ENCODE data around the gene SNX18. TPM values are rescaled to one million over a fixed set of nuclear protein-coding genes. Genes with fewer than 3 reads are reported as not detected.

SNX18 gene
- total RNA-seq, 2 donors from 2014 or later, result 3.8 to 4.6 TPM

- no peak for DNase-seq (ENCODE audit: low spot score in 2 of 2)
- ATAC-seq, result no peak
Observed at GRCh38 chr5:54551926-54552325, 34.4 kb downstream of the SNX18 start.

DNA sequence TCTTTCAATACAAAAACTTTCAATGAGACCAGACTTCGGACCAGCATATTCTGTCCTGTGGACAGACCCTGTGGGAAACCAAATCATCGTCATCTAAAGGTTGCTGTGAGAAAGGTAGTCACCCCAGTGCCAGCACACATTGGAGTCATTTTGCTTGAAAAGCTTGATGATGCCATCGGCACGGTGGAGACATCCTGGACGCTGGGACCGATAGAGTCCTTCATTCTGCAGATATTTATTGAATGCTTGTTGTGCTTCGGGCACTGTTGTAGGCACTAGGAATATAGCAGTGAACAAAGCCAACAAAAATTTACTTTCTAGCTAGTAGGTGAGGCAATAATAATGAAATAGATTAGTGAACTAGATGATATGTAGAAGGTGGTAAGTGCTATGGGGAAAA is 34.9 kb downstream of the SNX18 start:
- DNase-seq (ENCODE audit: low spot score in 2 of 2) (no peak), ATAC-seq (no peak)
- peaks cover 0 to 8% of the 10 kb centered on the region in 2 donors for H3K36me3 Mint-ChIP-seq
- no peaks in the 10 kb centered on the region for H3K9me3 Mint-ChIP-seq
- no peak overlapping the region for H3K27ac Mint-ChIP-seq

More at GRCh38 chr5:54551926-54552325, 34.4 kb downstream of the SNX18 start:
- H3K9me3 Mint-ChIP-seq, result no peaks in the 10 kb centered on the region
- H3K36me3 Mint-ChIP-seq, result peaks cover 0 to 8% of the 10 kb centered on the region in 2 donors
- no peak overlapping the region for H3K27ac Mint-ChIP-seq

- Mint-ChIP-seq H3K27ac (no peak overlapping the region), H3K9me3 (no peaks in the 10 kb centered on the region), H3K36me3 (peaks cover 0 to 8% of the 10 kb centered on the region in 2 donors)
- DNase-seq (ENCODE audit: low spot score in 2 of 2) (no peak), ATAC-seq (no peak)
Observed at GRCh38 chr5:54553659-54554207, 36.2 kb downstream of the SNX18 start.

DNA sequence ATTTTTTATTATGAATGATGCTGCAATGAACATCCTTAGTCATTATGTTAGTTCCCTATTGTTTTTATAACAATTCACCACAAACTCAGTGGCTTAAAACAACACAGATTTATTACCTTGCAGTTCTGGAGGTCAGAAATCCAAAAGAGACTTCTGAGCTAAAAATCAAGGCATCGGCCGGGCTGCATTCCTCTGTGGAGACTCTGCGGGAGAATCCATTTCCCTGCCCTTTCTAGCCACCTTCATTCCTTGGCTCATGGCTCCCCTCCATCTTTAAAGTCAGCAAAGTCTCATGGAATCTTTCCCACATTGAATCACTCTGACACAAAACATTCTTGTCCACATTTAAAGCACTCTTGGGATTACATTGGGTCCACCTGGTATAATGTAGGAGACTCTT is 38.6 kb downstream of the SNX18 start:
- DNase-seq (ENCODE audit: low spot score in 2 of 2), result no peak
- ATAC-seq, result no peak
- Mint-ChIP-seq H3K9me3 (no peaks in the 10 kb centered on the region), H3K36me3 (peaks cover 0 to 8% of the 10 kb centered on the region in 2 donors), H3K27ac (no peak overlapping the region)

- no peaks in the 10 kb centered on the region for H3K36me3 Mint-ChIP-seq
- H3K27ac Mint-ChIP-seq, result no peak overlapping the region
- ATAC-seq (no peak), DNase-seq (ENCODE audit: low spot score in 2 of 2) (no peak)
- no peaks in the 10 kb centered on the region for H3K9me3 Mint-ChIP-seq
Observed at GRCh38 chr5:54558362-54558761, 40.8 kb downstream of the SNX18 start.

GRCh38 chr5:54561651-54562050 is 44.1 kb downstream of the SNX18 start:
- H3K27ac Mint-ChIP-seq, result no peak overlapping the region
- no peaks in the 10 kb centered on the region for H3K36me3 Mint-ChIP-seq
- DNase-seq (ENCODE audit: low spot score in 2 of 2), result no peak
- H3K9me3 Mint-ChIP-seq, result no peaks in the 10 kb centered on the region
- ATAC-seq, result no peak

- H3K36me3 Mint-ChIP-seq, result no peaks in the 10 kb centered on the region
- ATAC-seq, result no peak
- no peak for DNase-seq (ENCODE audit: low spot score in 2 of 2)
- H3K9me3 Mint-ChIP-seq, result peaks cover 0 to 5% of the 10 kb centered on the region in 2 donors
- no peak overlapping the region for H3K27ac Mint-ChIP-seq
Observed at GRCh38 chr5:54563083-54563761, 45.7 kb downstream of the SNX18 start.

GRCh38 chr5:54567996-54568395 is 50.4 kb downstream of the SNX18 start:
- Mint-ChIP-seq H3K27ac (no peak overlapping the region), H3K9me3 (peaks cover 0 to 5% of the 10 kb centered on the region in 2 donors), H3K36me3 (no peaks in the 10 kb centered on the region)
- ATAC-seq, result no peak
- no peak for DNase-seq (ENCODE audit: low spot score in 2 of 2)

GRCh38 chr5:54570916-54571315 is 53.4 kb downstream of the SNX18 start:
- DNase-seq (ENCODE audit: low spot score in 2 of 2) (no peak), ATAC-seq (no peak)
- H3K9me3 Mint-ChIP-seq, result peaks cover 0 to 5% of the 10 kb centered on the region in 2 donors
- no peaks in the 10 kb centered on the region for H3K36me3 Mint-ChIP-seq
- no peak overlapping the region for H3K27ac Mint-ChIP-seq

- ATAC-seq, result no peak
- H3K9me3 Mint-ChIP-seq, result peaks cover 0 to 5% of the 10 kb centered on the region in 2 donors
- H3K27ac Mint-ChIP-seq, result no peak overlapping the region
- H3K36me3 Mint-ChIP-seq, result no peaks in the 10 kb centered on the region
- no peak for DNase-seq (ENCODE audit: low spot score in 2 of 2)
Observed at GRCh38 chr5:54571462-54571861, 53.9 kb downstream of the SNX18 start.

DNA sequence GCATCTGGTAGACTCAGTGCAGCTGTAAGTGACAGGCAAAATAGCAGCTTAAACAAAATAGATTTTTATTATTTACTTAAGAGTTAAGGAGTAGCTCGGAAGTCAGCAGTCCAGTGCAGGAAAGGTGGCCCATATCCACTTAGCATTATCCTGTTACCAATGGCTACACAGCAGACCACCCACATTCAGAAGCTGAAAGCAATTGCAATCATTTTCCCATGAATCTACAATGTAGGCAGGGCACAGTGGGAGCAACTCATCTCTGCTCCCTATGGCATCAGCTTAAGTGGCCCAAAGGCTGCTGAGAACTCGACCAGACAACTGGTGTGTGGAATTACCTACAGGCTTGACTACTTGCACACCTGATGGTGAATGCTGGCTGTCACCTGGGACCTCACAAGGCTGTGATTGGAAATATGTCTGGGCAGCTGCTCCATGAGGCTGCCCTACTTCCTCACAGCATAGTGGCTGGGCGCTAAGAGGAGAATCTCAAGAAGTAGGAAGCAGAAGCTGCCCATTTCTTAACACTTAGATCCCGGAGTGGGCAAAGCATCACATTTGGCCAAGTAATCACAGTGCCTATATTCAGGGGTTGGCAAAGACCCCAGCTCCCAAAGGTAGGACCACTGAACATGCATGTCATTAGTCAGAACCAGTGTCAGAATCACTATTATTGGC is 56.4 kb downstream of the SNX18 start:
- Mint-ChIP-seq H3K27ac (no peak overlapping the region), H3K36me3 (no peaks in the 10 kb centered on the region), H3K9me3 (no peaks in the 10 kb centered on the region)
- no peak for DNase-seq (ENCODE audit: low spot score in 2 of 2)
- ATAC-seq, result no peak

GRCh38 chr5:54577528-54577927 is 60.0 kb downstream of the SNX18 start:
- Mint-ChIP-seq H3K27ac (no peak overlapping the region), H3K9me3 (no peaks in the 10 kb centered on the region), H3K36me3 (no peaks in the 10 kb centered on the region)
- no peak for DNase-seq (ENCODE audit: low spot score in 2 of 2)
- no peak for ATAC-seq

DNA sequence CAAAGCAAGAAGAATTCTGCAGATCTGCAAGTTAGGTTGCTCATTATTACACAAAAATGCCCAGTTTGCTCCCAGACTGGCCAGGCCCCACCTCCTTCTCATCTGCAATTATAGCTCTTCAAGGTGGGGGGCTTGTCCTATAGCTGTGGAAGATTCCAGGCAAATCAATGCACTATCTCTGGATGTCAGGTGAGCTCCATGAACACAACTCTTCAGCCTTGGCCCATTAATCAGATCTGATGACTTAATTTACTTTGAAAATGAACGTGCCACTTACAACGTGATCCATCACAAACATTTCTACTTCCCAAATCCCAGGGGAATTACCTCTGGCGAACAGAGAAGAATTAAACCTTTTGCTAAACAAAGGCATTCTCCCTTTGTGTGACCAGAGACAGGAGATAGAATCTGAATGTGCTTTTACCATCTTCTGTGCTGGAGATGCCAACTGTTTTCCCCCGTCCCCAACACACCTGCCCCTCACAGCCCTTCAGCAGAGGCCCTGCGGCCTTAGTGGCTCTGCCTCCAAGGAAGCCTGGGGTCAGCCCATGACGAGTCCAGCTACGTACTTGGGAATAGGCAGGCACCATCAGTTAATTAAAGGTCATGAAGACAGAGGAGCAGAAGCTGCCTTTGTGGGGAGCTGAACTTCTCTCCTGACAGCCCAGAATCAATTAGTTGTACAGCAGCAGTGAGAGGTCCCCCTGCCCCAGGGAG is 60.5 kb downstream of the SNX18 start:
- Mint-ChIP-seq H3K36me3 (no peaks in the 10 kb centered on the region), H3K9me3 (no peaks in the 10 kb centered on the region), H3K27ac (no peak overlapping the region)
- DNase-seq (ENCODE audit: low spot score in 2 of 2) (no peak), ATAC-seq (no peak)

DNA sequence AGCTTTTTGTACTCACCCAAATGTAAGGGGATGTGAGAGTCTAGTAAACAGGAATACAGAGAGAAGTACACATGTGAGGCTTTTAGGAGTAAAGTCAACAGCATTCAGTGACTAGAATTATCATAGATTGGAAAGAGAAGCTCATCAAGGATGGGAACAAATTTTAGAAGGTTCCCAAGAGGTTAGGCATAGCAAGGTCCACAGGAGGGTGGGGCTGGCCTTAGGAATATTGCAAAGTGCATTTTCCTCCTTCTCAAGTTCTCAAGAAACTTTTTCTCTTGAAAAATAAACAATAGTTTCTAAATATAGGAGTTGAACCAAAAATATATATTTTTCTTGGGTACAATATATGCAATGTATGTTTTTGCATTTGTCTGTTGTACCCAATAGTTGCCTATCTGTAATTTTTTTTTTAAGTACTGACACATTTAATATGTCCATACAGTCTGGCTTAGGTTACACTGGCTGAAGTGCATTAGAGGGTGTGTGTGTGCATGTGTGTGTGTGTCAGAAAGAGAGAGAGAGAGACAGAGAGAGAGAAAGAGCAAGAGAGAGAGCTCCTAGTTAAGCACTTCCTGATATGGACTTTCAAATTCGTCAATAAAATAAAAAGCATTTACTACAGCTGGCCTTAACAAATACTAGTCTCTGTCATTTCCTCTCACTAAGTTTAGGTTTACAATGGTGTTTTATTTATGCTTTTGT is 62.2 kb downstream of the SNX18 start:
- Mint-ChIP-seq H3K36me3 (no peaks in the 10 kb centered on the region), H3K27ac (no peak overlapping the region), H3K9me3 (no peaks in the 10 kb centered on the region)
- ATAC-seq (no peak), DNase-seq (ENCODE audit: low spot score in 2 of 2) (no peak)

- no peak for ATAC-seq
- no peak for DNase-seq (ENCODE audit: low spot score in 2 of 2)
- H3K36me3 Mint-ChIP-seq, result no peaks in the 10 kb centered on the region
- H3K9me3 Mint-ChIP-seq, result peaks cover under 1 to 1% of the 10 kb centered on the region in 2 donors
- no peak overlapping the region for H3K27ac Mint-ChIP-seq
Observed at GRCh38 chr5:54580997-54581811, 63.6 kb downstream of the SNX18 start.
